Left ventricle myocardium inferior (tissue), 1 donor: Measurements from ENCODE around the gene SNX15. TPM values are rescaled to one million over a fixed set of nuclear protein-coding genes. Genes with fewer than 3 reads are reported as not detected.

Experiments used
- DNase-seq: peaks from one replicate; pipeline ENCODE4 v3.0.0-alpha.2; 2020
- H3K27ac ChIP-seq: fragments of 200-600 bp; replicated peaks from 2 replicates; pipeline ENCODE4 v1.8.0; 2021
- H3K27me3 ChIP-seq: fragments of 200-600 bp; 2 replicates; pipeline ENCODE4 v1.8.0; 2021; ENCODE audit warnings: low read depth
- H3K36me3 ChIP-seq: fragments of 200-600 bp; 2 replicates; pipeline ENCODE4 v1.8.0; 2021
- H3K4me1 ChIP-seq: fragments of 200-600 bp; 2 replicates; pipeline ENCODE4 v1.8.0; 2021
- H3K4me3 ChIP-seq: fragments of 200-600 bp; 2 replicates; pipeline ENCODE4 v1.8.0; 2021; ENCODE audit warnings: mild to moderate bottlenecking, moderate library complexity
- H3K9me3 ChIP-seq: fragments of 200-600 bp; replicated peaks from 2 replicates; pipeline ENCODE4 v1.8.0; 2021
- CTCF ChIP-seq: fragments of 200-600 bp; IDR thresholded peaks from 2 replicates; pipeline ENCODE4 v1.8.0; 2021; ENCODE audit warnings: antibody characterized with exemption, mild to moderate bottlenecking, borderline replicate concordance
- intact Hi-C: fragments of 100-400 bp; cut with micrococcal nuclease; formaldehyde crosslinking; loops from one replicate; pipeline ENCODE4 v1.11.0; 2022
- total RNA-seq: library from RNA; stranded (reverse); fragmentation: NEBNext Ultra II Directional; extraction: Animal tissue kit (Norgen Biotek cat#: 25700); gene quantifications from one replicate; pipeline ENCODE4 v1.2.1, GENCODE V29; 2021
- donor health status: DM: no; HTN: yes; CAD: no; lungs with severe emphysema.

Gene SNX15
- total RNA-seq, 1 donor from 2014 or later: 15.7 TPM

DNA sequence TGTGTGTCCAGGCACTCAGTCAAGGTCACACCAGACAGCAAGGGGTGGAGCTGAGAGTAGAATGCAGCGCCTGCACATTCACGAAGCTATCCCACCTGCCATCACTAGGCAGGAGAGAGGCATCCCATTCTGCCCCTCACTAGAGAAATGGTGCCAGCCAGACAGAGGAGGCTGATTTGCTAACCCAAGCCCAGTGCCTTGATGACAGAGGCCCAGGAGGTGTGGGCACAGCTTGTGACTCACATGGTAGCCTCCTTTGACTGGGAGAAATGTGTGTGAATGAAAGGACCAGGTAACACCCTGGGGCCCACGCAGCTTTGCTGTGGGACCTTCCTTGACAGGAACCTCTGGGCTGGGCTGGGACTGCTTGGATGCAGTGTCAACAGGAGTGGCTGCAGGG is 36.3 kb downstream of the SNX15 start:
- Histone ChIP-seq H3K4me1 (no peaks in the 10 kb centered on the region), H3K9me3 (no peaks in the 10 kb centered on the region), H3K4me3 (no peak overlapping the region), H3K27me3 (no peaks in the 10 kb centered on the region), H3K27ac (no peak overlapping the region), H3K36me3 (no peaks in the 10 kb centered on the region)
- no peak for TF ChIP-seq CTCF
- intact Hi-C loops: no loop called here
- DNase-seq: no peak

DNA sequence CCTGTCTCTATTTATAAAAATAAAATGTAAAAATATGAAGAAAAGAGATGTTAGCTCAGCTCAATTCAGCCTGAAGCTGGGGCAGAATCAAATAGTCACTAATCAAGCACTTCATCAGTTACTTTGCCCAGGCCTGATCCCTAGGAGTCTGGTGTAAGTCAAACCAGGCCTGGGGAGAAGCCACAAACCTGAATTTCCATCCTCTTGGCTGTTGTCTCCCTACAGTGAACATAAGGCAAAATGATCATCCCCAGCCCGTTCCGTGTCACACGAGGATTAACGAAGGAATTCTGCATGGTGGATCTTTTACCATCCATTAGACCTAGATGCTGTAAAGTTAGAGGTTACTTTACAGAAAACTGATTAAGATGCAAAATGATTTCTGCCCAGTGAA is 37.6 kb downstream of the SNX15 start:
- TF ChIP-seq CTCF: no peak
- intact Hi-C loops: no loop called here

GRCh38 chr11:65065851-65066250 is 38.6 kb downstream of the SNX15 start:
- Histone ChIP-seq H3K36me3 (no peaks in the 10 kb centered on the region), H3K4me1 (no peaks in the 10 kb centered on the region), H3K4me3 (no peak overlapping the region), H3K27ac (no peak overlapping the region), H3K27me3 (no peaks in the 10 kb centered on the region), H3K9me3 (no peaks in the 10 kb centered on the region)
- intact Hi-C loops: no loop called here
- no peak for TF ChIP-seq CTCF
- no peak for DNase-seq

More for the DNA sequence above, 37.6 kb downstream of the SNX15 start:
- Histone ChIP-seq H3K4me1 (no peaks in the 10 kb centered on the region), H3K4me3 (no peak overlapping the region), H3K27me3 (no peaks in the 10 kb centered on the region), H3K36me3 (no peaks in the 10 kb centered on the region), H3K27ac (no peak overlapping the region), H3K9me3 (no peaks in the 10 kb centered on the region)
- DNase-seq: no peak

DNA sequence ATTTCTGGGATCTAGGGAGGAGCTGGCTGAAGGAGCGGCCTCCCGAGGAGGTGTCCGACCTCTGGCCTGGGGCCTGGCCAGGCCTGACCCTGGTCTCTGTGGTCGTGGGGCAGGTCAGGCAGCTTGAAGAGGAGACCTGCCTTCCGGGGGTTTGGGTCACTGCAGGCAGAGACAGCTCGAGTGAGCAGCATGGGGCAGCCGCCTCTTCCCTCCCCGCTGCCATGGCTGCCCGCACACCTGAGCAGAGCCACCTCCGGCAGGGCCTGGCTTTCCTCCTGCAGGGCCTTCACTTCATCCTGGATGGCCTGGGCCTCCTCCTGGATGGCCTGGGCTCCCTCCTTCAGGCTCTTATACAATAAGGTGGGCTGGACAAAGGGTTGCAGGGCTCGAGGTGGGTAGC is 39.1 kb downstream of the SNX15 start:
- no peak overlapping the region for H3K4me3 ChIP-seq
- no peaks in the 10 kb centered on the region for H3K27me3 ChIP-seq
- no peaks in the 10 kb centered on the region for H3K9me3 ChIP-seq
- H3K27ac ChIP-seq: no peak overlapping the region
- intact Hi-C loops: no loop called here
- no peaks in the 10 kb centered on the region for H3K4me1 ChIP-seq
- no peaks in the 10 kb centered on the region for H3K36me3 ChIP-seq
- TF ChIP-seq CTCF: no peak
- no peak for DNase-seq

DNA sequence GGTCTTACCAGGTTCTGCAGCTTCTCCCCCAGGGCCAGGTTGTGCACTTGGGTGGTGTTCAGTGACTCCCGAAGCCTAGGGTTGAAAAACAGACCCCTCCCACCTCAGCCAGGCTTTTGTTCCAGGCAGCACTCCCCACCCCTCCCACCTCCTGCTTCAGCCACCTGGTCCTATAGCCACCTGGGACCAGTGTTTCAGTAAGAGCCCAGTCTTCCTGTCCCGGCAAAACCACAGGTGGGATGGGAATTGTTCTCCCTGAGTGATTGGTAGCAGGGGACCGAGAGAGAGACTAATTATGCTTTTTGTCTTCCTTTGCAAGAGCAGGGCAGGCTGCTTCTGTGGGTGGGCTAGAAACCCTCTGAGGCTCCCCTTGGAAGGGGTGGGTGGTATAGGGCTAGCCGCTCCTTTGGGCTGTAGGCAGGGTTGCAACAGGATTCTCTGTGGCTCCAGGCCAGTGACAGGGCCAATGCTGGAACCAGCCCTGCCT is 39.6 kb downstream of the SNX15 start:
- no peak for TF ChIP-seq CTCF
- Histone ChIP-seq H3K36me3 (no peaks in the 10 kb centered on the region), H3K9me3 (no peaks in the 10 kb centered on the region), H3K27ac (no peak overlapping the region), H3K27me3 (no peaks in the 10 kb centered on the region), H3K4me1 (no peaks in the 10 kb centered on the region), H3K4me3 (no peak overlapping the region)
- no peak for DNase-seq
- intact Hi-C loops: no loop called here

GRCh38 chr11:65067446-65067845 is 40.2 kb downstream of the SNX15 start:
- Histone ChIP-seq H3K36me3 (no peaks in the 10 kb centered on the region), H3K27me3 (no peaks in the 10 kb centered on the region), H3K4me3 (no peak overlapping the region), H3K4me1 (no peaks in the 10 kb centered on the region), H3K9me3 (no peaks in the 10 kb centered on the region), H3K27ac (no peak overlapping the region)
- intact Hi-C loops: no loop called here
- TF ChIP-seq CTCF: no peak
- DNase-seq: no peak
